ENCODE measurements around the gene NHERF2. TPM values are rescaled to one million over a fixed set of nuclear protein-coding genes. Genes with fewer than 3 reads are reported as not detected.

The NHERF2 gene
- total and polyA plus RNA-seq, 7 donors = 61.6 to 156 (median 86.8) TPM

DNA sequence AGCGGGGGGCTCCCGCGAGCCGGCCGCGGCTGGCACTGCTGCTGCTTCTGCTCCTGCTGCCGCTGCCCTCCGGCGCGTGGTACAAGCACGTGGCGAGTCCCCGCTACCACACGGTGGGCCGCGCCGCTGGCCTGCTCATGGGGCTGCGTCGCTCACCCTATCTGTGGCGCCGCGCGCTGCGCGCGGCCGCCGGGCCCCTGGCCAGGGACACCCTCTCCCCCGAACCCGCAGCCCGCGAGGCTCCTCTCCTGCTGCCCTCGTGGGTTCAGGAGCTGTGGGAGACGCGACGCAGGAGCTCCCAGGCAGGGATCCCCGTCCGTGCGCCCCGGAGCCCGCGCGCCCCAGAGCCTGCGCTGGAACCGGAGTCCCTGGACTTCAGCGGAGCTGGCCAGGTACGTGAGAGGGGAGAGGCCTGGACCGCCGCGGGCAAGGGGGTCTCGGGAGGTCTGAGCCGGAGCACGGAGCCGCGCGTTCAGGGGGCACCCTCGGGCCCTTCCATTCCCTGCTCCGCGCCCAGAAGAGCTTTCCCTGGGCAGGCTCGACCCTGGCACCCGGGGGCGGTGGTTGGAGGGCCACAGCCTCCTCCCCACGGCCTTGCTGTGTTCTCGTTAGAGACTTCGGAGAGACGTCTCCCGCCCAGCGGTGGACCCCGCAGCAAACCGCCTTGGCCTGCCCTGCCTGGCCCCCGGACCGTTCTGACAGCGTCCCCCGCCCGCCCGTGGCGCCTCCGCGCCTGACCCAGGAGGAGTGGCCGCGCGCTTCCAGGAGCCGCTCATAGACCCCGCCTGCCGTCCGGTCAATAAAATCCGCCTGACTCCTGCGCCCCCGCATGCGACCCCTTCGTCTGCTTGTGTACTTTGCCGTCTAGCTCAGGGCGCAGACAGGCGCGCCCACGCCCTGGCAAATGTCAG is 6.5 kb upstream of the NHERF2 start:
- TF ChIP-seq CTCF (IDR thresholded peaks at IDR 0.05) = no peak
- DNase-seq = no peak
- WGBS, 3 donors = 2 to 4% (median 3%) methylated on average over 53 to 96 of the region's 96 CpGs
- peak overlapping the region; percentile 43 for H3K4me3 ChIP-seq
- H3K27ac ChIP-seq = no peak overlapping the region
- H3K27me3 ChIP-seq (ENCODE audit: insufficient read depth in 3 of 3, low read length in 2 of 3) = peaks cover 0 to 27% (median 18%) of the 10 kb centered on the region in 3 donors
- no peaks in the 10 kb centered on the region for H3K36me3 ChIP-seq (ENCODE audit: insufficient read depth in 1 of 2, low read depth in 1 of 2)
- H3K4me1 ChIP-seq = peaks cover 3% of the 10 kb centered on the region
- H3K9me3 ChIP-seq = no peaks in the 10 kb centered on the region
- no peak for ATAC-seq
- intact Hi-C loops (cut with DNase I) = loop anchor here in 1 of 2 donors (5.0 kb wide), 1 partner anchor 132 kb away; no protein-coding TSS in a partner anchor

DNA sequence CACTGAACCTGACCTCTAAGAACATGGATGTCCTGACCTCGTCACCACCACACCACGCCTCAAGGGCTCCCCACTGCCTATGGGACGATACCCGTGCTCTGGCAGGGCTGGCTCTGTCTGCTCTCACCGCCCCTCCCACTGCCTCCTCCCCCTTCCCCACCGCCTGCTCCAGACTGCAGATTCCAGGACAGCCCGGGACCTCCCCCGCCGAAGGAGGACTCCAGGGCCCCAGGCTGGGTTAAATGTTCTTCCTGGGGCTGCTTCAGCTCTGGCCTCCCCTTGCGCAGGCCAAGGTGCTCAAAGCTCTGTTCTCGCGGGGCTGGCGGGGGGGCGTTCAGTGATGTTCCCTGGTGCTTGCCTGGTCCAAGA is 4.0 kb upstream of the NHERF2 start:
- H3K4me1 ChIP-seq = peaks cover 19% of the 10 kb centered on the region
- TF ChIP-seq CTCF (IDR thresholded peaks at IDR 0.05) = no peak
- peaks cover 0 to 27% (median 18%) of the 10 kb centered on the region in 3 donors for H3K27me3 ChIP-seq (ENCODE audit: insufficient read depth in 3 of 3, low read length in 2 of 3)
- no peaks in the 10 kb centered on the region for H3K36me3 ChIP-seq (ENCODE audit: insufficient read depth in 1 of 2, low read depth in 1 of 2)
- H3K4me3 ChIP-seq = peak overlapping the region; percentile 46
- ATAC-seq = peak; percentile 4 to 11 (median 8)
- H3K27ac ChIP-seq = no peak overlapping the region
- no peak for DNase-seq
- WGBS, 3 donors = 1 to 3% (median 2%) methylated on average over 13 to 14 of the region's 14 CpGs
- no peaks in the 10 kb centered on the region for H3K9me3 ChIP-seq
- intact Hi-C loops (cut with DNase I) = loop anchor here (2.0 to 5.0 kb wide), 2 partner anchors 118 to 130 kb away; no protein-coding TSS in a partner anchor

DNA sequence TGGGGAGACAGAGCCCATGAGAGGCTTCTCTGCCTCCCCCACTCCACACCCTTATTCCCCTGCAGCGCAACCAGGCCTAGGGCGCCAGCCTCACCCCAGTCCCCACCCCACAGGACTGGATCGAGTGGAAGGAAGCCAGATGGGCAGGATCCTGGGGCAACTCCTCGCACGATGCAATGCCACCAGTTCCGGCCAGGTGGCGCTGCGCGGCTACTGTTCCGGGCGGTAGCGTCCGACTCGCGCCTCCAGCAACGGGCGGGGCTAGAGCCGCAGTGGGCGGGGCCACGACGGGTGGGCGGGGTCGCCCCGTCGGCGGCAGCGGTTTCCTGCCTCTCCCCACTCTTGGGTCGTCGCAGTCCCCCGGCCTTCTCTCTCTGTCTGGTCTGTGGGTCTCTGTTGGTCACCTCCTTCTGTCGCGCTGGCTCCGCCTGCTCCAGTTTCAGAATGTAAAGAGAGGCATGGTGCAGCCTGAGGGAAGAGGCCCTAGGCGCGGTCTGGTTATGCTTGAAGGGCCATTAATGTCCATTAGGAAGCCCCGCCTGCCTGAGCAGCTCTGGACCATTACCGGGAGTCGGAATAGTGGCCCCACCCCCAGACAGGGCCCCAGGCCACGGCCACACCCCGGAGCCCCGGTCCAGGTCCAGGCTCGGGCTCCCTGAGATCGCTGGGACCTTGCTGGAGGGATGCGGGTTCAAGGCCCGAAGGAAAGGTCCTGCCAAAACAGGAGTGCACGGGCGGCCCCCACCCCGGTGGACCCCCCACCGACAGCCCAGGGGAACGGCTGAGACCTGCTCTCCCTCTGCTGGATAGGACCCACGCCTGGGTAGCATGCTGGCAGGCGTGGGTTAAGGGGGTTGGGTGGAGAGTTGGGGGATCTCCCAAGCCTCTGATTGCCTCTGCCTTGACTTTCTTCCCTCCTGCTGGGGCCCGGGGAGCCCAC is 3.3 kb upstream of the NHERF2 start:
- DNase-seq (peak; percentile 93 to 96), ATAC-seq (peak; percentile 88 to 94 (median 92))
- intact Hi-C loops (cut with DNase I) = loop anchor here (2.0 to 5.0 kb wide), 2 partner anchors 117 to 129 kb away; no protein-coding TSS in a partner anchor
- TF ChIP-seq CTCF (IDR thresholded peaks at IDR 0.05) = peak; percentile 96
- Histone ChIP-seq H3K4me3 (peak overlapping the region; percentile 46), H3K27ac (peak overlapping the region; percentile 52), H3K4me1 (peaks cover 24% of the 10 kb centered on the region), H3K9me3 (no peaks in the 10 kb centered on the region), H3K27me3 (ENCODE audit: insufficient read depth in 3 of 3, low read length in 2 of 3) (peaks cover 0 to 27% (median 16%) of the 10 kb centered on the region in 3 donors), H3K36me3 (ENCODE audit: insufficient read depth in 1 of 2, low read depth in 1 of 2) (no peaks in the 10 kb centered on the region)
- 13 to 18% (median 14%) methylated on average over 46 to 53 of the region's 53 CpGs for WGBS, 3 donors

DNA sequence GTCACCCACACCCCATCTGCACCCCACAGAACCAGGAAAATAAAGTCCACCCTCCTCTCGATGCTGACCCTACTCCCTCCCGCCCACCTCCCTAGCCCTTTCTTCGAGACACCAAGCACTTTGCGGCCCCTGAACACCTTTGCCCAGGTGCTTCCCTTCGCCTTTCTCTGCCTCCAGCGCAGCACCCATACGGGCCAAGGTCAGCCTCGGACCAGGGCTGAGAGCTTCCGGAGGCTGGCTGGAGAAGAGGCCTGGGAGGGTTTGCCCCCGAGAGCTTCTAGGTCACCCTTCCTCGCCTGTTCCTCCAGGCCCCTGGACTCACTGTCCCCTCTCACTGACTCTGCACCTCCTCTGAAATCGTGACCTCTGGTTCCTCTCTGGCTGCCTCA is 2.7 kb upstream of the NHERF2 start:
- H3K4me1 ChIP-seq = peaks cover 24% of the 10 kb centered on the region
- DNase-seq = no peak
- H3K36me3 ChIP-seq (ENCODE audit: insufficient read depth in 1 of 2, low read depth in 1 of 2) = no peaks in the 10 kb centered on the region
- TF ChIP-seq CTCF (IDR thresholded peaks at IDR 0.05) = no peak
- peaks cover 0 to 27% (median 16%) of the 10 kb centered on the region in 3 donors for H3K27me3 ChIP-seq (ENCODE audit: insufficient read depth in 3 of 3, low read length in 2 of 3)
- no peak for ATAC-seq
- no peaks in the 10 kb centered on the region for H3K9me3 ChIP-seq
- H3K4me3 ChIP-seq = peak overlapping the region; percentile 46
- WGBS, 3 donors = 82 to 85% (median 83%) methylated on average over 11 to 12 of the region's 12 CpGs
- intact Hi-C loops (cut with DNase I) = loop anchor here in 1 of 2 donors (5.0 kb wide), 1 partner anchor 128 kb away; no protein-coding TSS in a partner anchor
- peak overlapping the region; percentile 52 for H3K27ac ChIP-seq

All from psoas muscle (tissue), 8 donors.